GM18520 (cell line): ENCODE results near the gene CREB3.

Experiments
- ATAC-seq: cut with Tn5 transposase; IDR thresholded peaks from one replicate; pipeline ENCODE4 v1.9.1; 2021; ENCODE audit not compliant: unreplicated experiment

CREB3 gene

DNA sequence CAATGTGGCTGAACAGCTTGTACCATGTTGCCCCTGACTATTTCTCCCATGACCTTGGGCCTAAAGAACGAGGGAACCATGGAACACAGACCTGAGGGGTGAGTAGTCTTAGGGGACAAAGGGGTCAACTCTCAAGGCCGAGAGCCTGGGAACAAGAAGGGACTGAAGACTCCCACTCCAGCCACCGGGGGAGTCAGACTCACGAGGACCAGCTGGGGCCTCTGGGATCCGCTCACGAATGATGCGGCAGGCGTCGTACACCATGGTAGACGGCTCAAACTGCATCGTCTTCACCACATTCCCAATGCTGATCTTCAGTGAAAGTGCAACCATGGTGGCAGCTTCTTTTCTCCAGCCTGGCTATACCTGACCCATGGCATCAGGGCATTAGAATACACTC, 7.1 kb upstream of the CREB3 start:
- ATAC-seq = no peak

DNA sequence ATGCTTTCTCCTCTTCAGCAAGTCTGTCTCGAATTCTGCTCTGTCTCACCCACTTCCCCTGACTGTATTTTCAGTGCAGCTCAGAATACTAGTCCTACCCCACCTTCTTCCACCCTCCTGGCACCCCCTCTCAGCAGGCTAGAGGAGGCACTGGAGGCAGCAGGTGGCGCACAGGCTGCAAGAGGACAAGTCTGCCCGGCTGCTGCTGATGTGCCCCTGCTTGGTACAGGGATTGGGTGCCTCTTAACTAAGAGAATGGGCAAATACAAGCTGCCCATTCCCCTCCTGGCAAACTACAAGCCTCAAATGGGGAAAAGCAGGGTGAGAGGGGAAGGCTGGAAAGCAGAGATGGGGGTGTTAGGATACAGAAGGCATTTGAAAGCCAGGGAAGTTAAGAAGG, 5.5 kb upstream of the CREB3 start:
- ATAC-seq = no peak

DNA sequence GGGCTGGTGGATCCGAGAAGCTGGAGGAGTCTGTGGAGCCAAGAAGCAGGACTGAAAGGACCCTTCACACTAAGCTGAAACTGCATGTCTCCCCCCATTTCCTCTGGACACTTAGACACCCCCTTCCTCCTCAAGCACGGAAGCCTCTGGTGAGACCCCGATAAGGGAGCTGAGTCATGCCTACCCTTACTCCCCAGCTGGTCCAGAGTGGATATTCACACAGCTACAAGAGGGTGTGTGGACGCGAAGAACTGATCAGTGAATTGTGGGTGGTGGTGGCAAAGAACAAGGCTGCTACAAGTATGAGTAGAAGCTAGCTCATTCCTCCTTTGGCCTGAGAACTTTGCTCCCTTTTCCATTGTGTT, 4.8 kb upstream of the CREB3 start:
- no peak for ATAC-seq

DNA sequence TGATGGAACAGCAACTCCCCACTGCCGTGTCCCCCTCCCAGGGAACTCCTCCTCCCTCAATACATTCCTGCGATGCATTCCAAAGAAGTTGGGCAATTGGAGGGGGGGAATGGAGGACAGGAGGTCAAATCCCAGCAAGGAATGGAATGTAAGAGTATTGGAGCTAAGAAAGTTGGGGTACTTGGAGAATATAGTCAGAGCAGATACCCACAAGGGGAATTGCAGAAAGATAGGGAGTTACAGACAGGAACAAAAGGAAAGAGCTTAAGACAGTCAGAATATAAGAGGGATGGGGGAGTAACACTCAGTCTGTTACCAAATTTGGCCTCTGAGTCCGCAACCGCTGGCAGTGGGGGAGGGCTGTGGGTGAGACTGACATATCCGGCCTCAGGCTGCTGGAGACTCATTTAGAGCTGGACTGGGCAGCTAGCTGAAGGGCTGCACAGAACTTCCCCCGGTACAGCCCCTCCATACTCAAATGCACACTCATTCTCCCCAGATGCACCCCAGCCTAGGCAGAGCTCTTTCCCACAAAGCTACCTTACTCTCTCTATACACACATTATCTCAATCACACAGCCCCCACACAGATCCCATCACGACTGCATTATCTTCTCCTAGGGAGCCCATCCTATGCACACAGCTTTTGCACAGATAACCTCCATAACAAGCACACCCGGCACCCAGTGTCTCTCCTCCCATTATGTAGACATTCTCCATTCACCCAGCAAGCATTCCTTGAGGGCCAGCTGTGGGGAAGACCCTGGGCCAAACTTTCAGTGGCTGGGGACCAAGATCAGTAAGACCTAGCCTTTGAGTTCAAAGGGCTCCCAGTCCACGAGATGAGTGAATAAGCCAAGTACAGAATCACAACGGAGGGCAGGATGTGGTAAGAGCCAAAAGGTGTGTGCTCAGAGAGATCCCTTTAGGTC, 4.2 kb upstream of the CREB3 start:
- no peak for ATAC-seq

DNA sequence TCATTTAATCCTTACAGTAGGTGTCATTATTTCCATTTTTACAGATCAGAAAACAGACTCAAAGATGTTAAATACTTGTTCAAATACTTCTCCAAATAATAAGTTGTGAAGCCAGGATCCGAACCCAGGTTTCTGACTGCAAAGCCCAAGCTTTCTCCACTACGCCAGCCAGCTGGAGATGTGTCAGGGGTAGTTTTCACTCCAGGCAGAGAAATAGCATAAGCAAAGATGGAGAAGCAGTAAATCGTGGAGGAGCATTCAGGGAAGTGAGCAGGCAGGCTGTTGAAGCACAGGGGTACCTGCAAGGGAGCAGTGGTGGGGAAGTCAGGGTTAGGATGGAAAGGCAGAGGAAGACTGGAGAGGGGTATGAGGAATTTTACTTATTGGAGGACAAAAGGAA, 3.4 kb upstream of the CREB3 start:
- no peak for ATAC-seq

DNA sequence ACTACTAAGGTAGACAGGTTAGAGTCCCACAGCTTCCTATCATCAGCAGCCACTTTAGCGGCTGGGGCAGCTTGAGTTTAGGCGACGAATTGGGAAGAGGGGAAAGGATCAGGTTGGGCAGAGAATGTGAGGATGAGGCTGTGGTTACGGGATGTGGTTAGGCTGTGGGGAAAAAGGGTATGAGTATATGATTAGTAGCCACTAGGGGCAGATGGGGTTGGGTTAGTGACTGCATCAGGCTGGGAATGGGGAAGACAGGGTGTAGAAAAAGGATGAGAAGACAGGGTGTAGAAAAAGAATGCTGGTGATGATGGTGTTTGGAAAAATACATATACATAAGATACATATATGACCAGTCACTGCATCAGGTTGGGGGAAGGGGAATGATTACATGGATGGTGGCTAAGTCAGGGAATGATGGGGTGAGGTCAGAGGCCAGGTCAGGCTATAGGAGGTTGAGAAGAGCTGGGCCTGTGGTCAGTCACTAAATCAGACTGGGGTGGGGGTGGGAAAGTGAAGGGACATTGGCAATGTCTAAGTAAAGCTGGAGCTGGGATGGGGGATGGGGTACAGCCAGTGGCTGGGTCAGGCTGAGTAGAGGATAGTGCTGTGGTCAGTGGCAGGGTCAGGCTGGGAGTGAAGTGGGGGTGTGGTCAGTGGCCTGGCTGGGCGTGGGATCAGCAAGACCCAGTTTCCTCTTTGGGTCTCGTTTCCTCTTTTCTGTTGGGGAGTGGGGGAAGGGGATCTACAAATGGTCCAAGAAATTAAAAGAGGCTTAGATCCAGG, 2.6 kb upstream of the CREB3 start:
- ATAC-seq = no peak

DNA sequence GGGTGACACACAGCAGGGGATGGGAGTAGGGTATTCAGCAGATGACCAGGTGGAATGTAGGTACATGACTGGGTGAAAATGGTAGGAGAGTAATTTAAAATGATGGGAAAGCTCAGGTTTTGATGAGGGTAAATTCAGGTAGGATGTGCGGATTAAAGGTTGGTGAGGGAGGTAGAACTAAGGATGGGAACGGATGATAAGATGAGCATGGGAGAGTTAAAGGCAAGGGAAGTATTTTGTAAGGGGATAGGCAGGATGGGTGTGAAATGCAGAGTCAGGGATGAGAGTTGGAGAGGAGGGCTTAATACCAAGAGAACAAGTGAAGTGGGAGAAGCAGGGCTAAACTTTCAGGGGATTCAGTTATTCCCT, 2.0 kb upstream of the CREB3 start:
- no peak for ATAC-seq

DNA sequence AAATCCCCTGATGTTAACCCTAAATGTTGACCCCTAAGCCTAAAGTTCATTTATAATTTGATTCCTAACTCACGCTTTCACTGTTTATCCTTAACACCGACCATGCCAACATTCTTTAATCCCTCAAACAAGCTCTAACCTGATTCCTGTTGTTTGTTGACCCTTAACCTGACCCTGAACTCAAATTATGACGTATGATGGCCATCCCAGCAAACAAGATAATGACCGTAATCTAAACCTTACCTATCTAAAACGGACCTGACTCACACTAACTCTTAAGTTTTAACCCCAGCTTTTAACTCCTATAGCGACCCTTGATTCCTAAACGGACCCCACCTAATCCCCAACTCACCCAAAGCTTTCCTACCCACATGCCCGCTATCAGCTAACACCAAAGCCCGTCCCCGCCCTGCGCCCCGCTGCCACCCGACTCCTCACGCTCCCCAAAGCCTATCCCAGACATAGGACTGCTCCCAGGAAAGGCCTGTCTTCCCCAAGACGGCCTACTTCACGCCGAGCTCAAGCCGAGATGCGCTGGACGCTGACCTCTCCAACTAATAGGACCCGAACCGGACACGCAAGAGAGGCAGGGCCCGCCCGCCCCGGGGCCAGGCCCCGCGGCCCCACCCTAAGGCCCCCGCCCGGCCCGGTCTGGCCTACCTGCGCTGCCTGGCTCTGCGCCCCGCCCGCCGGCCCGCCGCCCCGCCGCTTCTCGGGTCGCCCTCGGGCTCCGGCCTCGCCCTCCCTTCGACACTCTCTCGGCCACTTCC, 866 bp upstream of the CREB3 start:
- no peak for ATAC-seq

DNA sequence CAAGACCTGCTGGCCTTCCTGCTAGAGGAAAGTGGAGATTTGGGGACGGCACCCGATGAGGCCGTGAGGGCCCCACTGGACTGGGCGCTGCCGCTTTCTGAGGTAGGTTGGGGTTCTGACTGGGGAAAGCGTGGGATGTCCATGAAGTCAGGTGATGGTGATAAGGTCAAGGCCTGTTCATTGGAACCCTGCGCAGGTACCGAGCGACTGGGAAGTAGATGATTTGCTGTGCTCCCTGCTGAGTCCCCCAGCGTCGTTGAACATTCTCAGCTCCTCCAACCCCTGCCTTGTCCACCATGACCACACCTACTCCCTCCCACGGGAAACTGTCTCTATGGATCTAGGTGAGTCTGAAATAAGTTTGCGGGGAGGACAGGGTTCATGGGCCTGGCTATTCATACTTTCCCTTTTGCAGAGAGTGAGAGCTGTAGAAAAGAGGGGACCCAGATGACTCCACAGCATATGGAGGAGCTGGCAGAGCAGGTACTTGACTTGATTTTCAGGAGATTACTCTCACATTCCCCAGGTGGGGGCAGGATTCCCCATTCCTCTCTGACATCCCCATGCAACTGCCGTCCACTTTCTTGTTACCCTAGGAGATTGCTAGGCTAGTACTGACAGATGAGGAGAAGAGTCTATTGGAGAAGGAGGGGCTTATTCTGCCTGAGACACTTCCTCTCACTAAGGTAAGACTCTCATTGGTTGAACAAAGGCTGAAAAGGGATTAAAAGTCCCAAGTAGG, 505 bp downstream of the CREB3 start:
- no peak for ATAC-seq

DNA sequence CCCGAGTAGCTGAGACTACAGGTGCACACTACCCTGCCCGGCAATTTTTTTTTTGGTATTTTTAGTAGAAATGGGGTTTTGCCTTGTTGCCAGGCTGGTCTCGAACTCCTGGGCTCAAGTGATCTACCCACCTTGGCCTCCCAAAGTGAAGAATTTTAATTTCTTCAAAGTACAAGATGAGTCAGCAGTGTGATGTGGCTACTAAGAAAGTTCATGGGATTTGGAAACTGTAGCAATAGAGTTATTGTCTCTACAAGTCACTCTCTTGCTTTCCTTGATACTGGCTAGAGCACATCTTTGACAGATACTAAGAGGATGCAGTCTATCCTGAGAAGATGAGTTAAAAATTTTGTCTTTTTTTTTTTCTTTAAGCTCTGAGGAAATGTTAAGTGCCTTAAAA, 1.6 kb downstream of the CREB3 start:
- ATAC-seq = no peak

DNA sequence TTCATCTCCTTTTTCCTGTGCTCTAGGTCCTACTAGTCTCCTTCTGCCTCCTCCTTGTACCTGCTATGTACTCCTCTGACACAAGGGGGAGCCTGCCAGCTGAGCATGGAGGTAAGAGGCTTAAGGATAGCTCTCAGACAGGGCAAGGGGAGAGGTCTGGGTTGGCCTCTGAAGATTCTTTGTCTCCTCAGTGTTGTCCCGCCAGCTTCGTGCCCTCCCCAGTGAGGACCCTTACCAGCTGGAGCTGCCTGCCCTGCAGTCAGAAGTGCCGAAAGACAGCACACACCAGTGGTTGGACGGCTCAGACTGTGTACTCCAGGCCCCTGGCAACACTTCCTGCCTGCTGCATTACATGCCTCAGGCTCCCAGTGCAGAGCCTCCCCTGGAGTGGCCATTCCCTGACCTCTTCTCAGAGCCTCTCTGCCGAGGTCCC, 3.8 kb downstream of the CREB3 start:
- ATAC-seq = no peak

DNA sequence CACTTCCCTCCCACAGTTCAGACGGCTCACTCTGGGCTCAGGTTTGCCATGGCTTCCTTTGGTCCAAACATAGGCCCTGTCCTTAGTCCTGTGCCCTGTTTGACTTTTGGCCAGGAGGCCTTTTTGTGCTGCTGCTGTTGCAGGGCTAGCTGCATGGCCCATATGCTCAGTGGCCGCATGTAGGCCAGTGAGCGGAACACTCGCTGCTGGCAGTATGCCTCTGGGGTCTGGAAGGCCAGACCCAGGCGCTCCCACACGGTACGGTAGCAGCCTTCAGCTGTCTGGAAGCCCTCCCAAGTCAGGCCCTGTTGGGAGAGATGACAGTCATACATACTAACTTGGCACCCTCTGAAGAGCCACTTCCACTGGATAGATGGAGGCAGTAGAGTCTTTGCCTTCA, 4.7 kb downstream of the CREB3 start:
- no peak for ATAC-seq

DNA sequence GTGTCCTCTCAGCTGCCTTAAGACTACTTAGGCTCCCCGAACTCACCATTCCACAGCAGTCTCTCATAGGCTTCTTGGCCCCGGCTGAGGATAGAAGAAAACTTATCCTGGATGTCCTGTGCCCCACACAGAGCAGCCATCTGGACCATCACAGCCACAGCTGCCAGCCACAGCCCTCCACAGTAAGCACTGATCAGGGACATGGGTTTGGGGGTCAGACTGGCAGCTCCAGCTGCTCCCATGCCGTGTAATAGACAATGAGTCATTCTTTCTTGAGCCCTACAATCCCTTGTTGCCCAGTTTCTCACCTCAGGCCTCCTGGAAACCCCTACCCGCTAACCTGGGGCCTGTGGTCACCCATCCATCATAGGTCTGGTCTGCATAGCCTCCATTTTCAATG, 5.7 kb downstream of the CREB3 start:
- ATAC-seq = no peak

DNA sequence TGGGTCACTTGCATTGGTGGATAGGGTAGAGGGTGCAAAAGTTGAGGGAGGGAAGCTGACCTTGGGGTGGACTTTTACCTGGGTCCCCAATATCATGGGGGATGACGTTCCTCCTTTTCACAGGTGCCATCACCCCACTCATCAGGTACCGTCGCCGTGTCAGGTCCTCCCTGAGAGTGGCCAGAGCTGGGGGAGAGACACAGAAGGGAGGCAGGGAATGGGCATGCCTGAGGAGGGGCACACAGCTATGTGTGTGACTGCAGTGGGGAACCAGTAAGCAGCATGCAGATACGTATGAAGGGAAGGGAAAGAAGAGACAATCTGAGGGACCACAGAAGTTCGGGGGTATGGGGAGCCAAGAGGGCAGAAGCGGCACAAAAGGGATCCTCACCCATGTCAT, 6.5 kb downstream of the CREB3 start:
- ATAC-seq = no peak

DNA sequence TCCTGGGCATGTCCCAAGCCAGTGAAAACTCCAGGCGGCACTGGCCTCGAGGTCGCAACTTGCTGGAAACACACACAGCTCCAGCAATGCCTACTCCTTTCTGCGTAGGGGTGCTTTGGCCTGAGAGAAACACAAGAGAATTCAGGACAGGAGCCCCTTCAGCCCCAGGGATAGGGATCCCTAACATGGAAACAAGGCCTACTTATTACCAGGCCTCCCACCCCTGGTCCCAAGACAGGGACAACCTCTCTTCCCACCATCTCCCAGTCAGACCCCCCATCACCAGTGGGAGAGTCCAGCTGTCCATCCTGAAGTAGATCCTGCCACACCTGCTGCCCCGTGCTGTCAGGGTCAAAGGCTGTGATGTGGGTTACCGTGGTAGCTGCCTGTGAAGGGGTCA, 7.8 kb downstream of the CREB3 start:
- ATAC-seq = no peak

DNA sequence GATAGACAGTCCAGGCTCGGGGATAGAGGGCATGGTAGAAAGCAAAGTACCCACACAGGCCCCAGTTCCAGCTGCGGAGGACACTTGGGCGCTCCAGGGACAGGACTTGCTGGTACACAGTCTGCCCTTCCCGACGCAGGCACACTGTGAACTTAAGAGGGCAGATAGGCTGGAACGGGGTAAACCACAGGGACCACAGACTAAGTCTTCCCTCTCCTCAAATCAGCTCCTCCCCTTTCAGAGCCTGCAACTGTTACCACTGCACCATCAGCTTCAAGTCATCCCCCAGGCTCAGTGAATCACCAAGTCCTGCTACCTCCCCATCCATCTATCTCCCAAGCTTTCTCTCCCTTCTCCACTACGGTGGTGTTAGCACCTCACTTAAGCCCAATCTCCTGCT, 9.3 kb downstream of the CREB3 start:
- ATAC-seq = no peak

DNA sequence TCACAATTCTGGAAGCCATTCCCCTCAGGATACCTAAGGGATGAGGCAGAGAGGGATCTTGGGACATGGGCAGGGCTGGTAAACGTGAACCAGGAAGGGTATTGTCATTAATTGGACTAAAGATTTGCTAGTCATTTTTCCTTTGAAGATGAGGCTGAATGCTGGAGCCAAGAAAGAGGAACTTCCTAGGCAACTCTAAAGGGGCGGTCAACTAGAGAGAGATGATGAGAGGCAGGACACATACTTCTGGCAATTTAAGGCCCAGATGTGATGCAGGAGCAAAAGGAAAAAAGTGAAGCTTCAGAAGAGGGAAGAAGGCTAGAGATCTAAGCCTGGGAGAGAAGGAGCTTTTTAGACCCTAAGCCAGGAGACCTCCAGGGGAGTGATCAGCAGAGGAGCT, 11.0 kb downstream of the CREB3 start:
- ATAC-seq = no peak

DNA sequence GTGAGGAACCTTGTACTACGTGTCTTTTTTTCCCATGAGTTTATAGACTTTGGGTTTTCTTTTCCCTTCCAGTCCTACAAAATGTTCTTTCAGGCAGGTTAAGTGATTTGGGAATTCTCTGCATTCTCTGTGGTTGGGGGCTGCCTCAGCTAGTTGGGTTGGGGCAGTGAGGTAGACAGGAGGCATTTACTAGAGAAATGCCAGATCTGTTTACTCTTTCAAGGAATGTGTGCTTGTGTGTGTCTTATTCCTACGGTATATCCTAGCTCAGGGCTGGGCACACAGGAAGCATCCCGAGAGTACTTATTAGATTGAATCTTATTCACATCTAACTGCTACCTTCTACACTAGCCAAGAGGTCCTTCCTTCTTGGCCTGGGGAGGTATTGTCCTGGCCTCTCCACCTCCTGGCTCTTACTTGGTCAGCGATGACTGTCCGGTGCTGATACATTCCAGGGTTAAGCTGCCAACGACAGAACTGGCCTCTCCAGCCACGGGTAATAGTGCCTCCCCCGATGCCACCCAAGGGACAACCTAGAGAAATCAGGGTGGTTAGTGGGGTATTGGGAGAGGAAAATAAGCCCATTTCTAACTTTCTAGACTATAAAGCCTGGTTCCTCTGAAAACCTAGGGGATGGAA, 11.5 kb downstream of the CREB3 start:
- ATAC-seq = no peak

DNA sequence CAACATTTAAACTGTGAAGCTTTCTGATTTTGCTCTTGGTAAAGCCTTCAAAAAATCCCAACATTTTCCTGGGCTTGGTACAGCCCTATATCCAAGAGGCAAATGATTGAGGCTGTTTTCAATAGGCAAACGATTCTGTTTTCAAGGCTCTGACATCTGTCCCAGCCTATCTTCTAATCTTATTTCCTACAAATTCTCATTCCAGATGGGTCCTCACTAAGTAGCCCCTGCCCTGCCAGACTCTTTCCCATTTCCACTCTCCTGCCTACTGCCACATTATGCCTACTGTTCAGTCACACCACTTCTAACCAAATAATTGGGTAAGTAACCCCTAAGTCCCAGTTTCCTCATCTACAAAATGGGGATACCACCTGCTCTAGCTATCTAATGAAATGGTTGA, 13.1 kb downstream of the CREB3 start:
- no peak for ATAC-seq

DNA sequence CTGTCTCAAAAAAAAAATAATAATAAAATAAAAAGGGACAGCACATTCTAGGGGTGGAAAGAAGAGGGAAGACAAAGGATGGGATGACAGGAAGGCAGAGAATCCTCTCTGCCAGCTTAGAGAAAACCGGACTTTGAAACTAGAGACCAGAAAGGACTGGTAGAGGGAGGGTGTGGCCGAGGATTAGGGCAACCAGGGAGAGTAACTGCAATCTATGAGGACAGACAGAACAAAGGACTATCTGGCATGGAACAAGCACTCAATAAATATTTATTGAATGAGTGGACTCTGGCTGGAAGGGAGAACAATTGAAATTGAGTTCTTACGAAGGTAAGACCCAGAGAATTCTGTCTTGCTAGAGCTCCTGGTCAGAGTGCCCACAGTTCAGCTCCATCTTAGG, 14.1 kb downstream of the CREB3 start:
- ATAC-seq = no peak
